LHCN-M2 (cell line): ENCODE data around the gene IL1A. TPM values are rescaled to one million over a fixed set of nuclear protein-coding genes. Genes with fewer than 3 reads are reported as not detected.

Experiments
- DNase-seq: peaks from one replicate; pipeline ENCODE4 v3.0.0-alpha.2; 2012; ENCODE audit warnings: low read depth
- total RNA-seq: library from RNA; depleted of rRNA; stranded (reverse); fragments of >200 nt; gene quantifications from 2 replicates; pipeline ENCODE4 v1.2.3, GENCODE V29; 2014; rRNA removed

The IL1A gene
- total RNA-seq, 1 experiment from 2014 or later = not detected

DNA sequence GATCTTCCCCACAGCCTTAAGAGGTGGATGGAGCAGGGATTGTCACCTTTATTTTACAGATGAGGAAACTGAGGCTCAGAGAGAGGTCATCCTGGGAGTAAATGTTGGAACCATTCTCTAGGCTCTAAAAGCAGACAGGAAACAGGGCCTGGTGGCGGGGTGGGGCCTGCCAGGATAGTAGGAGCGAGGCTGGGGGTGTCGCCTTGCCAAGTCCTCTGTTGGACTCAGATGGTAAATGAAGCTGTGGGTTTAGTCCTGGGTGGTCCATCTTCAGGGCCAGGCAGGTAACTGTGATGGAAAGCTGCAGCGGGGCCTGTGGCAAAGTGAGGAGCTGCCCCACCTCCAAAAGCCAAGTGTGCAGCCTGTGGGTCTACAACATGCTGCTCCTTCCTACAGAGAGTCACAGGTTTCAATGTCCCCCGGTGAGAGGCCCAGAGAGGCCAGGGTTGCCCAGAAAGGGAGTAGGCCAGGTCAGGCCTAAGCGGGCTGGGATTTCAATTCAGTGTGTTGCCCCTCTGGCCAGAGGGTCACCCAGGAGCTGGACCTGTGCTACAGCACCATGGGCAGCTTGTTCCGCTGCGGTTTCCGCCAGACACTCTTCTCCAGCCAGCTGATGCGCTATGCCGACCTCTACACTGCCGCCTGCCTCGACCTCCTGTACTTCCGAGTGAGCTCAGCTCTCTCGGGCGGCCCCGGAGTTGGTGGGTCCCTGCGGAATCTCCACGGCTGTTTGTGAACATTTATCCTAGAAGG is 56.8 kb downstream of the IL1A start:
- no peak for DNase-seq

DNA sequence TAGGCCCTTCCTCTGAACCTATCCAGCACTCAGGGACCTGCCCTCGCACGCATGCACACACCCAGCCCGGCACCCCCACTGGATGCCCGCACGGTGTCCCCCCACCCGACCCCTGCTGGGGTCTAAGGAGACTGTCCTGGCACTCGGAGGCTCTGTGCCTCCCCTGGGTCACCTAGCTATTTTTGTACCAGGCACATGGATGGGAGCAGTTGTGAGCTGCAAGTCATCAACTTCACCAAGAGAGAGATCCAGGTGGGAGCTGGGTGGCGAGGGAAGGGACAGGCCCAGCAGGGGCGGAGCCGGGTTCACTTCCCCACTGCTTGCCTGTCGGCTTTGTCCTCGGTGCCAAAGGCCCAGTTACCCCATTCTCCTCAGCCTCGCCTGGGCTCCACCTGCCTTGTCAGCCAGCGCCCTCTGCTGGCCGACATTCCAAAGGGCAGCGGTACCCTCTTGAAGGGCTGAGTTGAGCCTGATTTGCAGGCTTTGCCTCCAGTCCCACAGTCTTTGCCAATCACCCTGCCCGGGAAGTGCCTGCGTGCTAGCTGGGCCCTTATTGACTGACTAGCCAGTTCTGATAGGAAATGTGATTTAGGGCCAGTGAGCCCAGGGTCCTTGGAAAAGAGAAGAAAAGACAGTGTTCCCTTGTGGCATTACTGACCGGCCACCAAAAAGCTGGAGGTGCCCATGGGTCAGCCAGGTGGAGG is 57.7 kb downstream of the IL1A start:
- DNase-seq = peak; percentile 86

DNA sequence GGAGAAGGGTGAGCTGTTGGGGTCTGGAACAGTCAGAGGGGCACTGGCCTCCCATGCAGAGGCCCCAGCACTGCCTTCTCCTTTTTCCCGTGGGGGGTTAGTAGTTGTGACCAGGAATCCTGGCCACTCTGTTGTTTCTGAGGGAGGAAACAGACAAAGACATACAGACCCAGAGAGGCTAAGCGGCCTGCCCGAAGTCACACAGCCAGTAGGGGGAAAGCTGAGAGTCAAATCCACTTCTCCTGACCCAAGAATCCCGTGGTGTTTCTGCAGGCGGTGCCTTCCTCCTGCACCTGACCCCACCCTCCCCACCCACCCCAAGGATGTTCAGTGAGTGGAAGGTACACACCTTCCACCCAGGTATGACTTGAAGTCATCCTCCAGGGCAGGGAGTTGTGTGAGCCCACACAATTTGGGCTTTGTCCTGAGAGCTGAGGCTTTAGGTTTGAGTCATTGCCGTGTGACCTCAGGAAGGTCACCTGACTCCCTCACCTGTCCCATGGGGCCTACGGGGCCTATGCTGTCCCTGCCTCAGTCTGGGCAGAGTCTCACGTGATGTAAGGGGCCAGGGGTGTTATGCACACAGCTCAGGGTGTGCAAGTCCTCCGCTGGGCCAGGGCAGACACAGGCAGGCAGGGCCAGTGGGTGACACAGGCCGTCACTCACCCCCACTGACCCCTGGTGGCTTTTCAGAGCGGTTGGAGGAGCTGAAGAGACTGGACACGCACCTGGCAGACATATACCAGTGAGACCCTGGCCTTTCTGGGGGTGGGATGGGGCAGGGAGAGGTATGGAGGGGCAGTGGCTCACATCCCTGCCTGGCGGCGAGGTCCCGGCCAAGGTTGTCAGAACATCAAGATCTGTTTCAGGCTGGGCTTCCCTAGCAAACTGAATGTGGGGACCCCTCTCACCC is 58.5 kb downstream of the IL1A start:
- DNase-seq = no peak

DNA sequence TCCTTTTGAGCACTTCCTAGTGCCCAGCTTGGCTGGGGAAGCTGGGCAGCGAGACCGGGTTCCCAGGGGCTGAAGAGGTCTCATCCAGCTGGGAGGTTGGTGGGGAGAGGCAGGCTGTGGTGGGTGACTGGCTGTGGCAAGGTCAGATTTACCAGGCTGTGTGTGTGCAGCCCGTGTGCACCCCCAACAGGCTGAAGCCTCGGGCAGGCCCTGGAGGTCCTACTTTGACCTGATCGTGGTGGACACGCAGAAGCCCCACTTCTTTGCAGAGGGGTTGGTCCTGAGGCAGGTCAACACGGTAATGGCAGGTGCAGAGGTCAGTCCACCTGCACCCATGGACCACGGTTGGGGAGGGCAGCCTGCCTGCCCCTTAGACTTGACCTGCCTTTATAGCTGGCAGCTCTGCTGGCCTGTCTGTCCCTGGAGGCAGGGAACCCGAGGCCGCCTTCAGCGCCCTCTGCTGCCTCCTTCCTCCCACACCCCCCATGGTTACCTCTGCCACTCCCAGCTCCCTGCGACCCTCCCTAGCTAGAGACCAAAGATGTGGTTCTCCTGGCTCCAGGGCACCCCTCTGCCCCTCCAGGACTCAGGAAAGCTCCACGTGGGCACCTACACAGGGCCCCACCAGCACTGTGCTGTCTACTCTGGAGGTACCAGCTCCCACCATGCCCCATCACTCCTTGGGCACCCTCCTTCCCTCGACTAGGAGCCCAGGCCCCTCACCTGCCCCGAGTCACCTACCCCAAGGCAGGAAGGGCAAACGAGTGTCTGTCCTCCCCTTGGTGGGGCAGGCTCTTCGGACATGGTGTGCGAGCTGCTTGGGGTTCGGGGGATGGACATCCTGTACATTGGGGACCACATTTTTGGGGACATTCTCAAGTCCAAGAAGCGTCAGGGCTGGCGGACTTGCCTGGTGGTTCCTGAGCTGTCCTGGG is 59.4 kb downstream of the IL1A start:
- no peak for DNase-seq

DNA sequence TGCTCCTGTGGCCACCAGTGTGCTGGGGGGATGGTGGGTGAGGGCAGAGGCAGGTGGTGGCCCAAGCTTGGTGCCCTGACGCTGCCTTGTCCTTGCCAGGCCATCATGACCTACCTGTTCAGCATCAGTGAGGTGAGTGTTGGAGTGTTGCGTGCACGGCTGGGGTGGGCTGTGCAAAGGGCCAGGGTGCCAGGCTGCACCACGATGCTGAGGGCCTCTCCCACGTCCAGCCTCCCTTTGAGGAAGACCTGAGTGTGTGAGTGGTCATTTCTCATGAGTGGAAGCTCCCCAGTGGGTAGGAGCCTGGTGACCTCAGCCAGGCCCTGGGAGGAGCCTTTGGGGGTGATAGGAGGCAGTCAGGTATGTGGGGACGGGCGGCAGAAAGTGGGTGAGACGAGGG is 60.3 kb downstream of the IL1A start:
- DNase-seq = no peak

Other genes with a start within 250 kb of the IL1A start
- 14.6 and 14.8 TPM in 2 replicates for gene POLR1B, start 242.0 kb downstream of the IL1A start, total RNA-seq
- gene CHCHD5, start 199.9 kb downstream of the IL1A start, total RNA-seq = 22.4 and 32.6 TPM in 2 replicates
- 172 and 186 TPM in 2 replicates for gene SLC20A1, start 138.6 kb downstream of the IL1A start, total RNA-seq
- gene NT5DC4, start 63.5 kb downstream of the IL1A start, total RNA-seq = not detected in 2 replicates
- 23.9 and 33.2 TPM in 2 replicates for gene CKAP2L, start 19.9 kb downstream of the IL1A start, total RNA-seq
- gene IL1B, start 52.3 kb upstream of the IL1A start, total RNA-seq = 0.06 and 0.86 TPM in 2 replicates
- gene IL37, start 126.7 kb upstream of the IL1A start, total RNA-seq = 0.75 TPM in 1 of 2 replicates, not detected in the other
- gene IL36G, start 193.5 kb upstream of the IL1A start, total RNA-seq = not detected in 2 replicates
- not detected in 2 replicates for gene IL36A, start 221.0 kb upstream of the IL1A start, total RNA-seq